EL (cell line): ENCODE data around the gene PROSER2.

Experiments
- DNase-seq: peaks from one replicate; pipeline ENCODE4 v3.0.0-alpha.2; 2016

The PROSER2 gene

GRCh38 chr10:11805792-11806191 lies 17.4 kb upstream of the PROSER2 start:
- no peak for DNase-seq

- no peak for DNase-seq
Measured at GRCh38 chr10:11806706-11807105, 16.4 kb upstream of the PROSER2 start.

GRCh38 chr10:11808808-11809207 lies 14.3 kb upstream of the PROSER2 start:
- DNase-seq, result no peak

GRCh38 chr10:11810313-11810766 lies 12.8 kb upstream of the PROSER2 start:
- peak; percentile 27 for DNase-seq

DNA sequence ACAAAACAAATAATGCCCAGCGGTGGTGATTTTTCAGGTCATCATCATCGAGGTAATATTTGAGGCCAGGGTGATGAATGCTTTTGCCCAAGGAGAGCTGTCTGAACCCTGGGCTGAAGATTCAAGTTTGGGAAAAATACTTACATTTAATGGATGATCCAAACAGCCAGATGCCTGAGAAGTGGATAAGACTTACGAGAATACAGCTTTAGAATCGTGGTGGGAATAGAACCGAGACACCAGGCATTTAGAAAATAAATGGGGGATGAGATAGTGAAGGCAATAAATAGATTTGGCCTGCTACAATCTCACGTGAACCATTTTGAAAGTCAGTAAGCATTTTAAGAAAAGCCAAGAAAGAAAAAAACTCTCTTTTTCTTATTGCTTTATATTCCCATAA lies 12.2 kb upstream of the PROSER2 start:
- DNase-seq, result no peak

DNA sequence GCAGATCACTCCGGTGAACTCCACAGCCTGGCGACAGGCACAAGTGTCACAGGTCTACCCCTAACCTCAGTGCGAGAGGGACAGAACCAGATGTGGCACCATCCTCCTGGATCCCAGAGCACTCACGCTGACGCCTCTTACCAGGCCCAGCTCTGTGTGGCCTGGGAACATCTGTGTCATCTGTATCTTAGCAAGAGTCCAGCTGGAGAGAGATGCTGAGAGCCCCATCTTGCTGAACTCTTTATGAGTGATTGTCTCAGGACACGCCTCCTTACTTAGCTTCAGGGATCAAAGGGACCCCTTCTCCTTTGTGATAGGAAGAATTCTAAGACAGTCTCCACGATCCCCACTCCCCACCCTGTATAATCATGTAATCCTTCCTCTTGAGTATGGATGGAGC lies 10.0 kb upstream of the PROSER2 start:
- no peak for DNase-seq

DNA sequence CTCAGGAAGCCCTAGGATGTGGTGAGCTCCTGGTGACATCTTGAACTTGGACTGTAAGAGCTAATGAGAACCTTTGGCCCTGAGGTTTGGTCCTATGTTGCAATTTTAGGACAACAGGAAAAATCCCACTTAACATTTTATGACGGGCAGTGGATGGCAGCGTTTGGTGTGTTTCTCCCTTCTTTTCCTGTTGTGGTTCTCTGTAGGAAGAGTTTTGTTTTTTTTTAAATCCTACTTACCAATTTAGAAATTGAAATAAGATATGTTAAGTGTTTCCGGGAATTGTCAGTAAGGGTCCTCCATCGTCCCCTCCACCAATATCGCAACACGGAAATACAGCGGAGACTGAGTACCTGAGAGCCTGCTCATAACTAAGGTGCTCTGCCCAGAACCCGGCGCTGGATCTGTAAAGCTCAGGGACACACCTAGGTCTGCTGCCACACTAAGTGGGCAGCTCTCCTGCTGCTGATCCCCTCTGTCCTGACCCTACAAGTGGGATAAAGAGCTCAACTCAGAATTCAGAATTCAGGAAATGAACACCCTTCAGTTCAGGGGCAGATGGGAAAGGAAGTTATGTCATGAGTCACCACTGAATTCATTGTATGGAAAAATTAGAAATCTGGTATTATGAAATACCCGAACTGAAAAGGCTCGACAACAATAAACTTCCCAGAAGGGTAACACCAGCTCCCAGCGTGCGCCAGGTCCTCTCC lies 9.1 kb upstream of the PROSER2 start:
- DNase-seq, result peak; percentile 25

DNA sequence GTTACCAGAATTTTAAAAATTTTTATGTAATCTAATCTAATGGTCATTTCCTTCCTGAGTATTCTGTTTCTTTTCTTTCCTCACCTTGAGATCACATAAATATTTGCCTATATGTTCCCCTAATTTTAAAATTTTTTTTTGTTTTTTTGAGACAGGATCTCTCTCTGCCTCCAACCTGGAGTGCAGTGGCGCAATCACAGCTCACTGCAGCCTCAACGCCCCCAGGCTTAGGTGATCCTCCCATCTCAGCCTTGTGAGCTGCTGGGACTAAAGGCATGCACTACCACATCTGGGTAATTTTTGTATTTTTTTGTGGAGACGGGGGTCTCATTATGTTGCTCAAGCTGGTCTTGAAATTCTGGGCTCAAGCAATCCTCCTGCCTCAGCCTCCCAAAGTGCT lies 4.1 kb upstream of the PROSER2 start:
- DNase-seq, result no peak

DNA sequence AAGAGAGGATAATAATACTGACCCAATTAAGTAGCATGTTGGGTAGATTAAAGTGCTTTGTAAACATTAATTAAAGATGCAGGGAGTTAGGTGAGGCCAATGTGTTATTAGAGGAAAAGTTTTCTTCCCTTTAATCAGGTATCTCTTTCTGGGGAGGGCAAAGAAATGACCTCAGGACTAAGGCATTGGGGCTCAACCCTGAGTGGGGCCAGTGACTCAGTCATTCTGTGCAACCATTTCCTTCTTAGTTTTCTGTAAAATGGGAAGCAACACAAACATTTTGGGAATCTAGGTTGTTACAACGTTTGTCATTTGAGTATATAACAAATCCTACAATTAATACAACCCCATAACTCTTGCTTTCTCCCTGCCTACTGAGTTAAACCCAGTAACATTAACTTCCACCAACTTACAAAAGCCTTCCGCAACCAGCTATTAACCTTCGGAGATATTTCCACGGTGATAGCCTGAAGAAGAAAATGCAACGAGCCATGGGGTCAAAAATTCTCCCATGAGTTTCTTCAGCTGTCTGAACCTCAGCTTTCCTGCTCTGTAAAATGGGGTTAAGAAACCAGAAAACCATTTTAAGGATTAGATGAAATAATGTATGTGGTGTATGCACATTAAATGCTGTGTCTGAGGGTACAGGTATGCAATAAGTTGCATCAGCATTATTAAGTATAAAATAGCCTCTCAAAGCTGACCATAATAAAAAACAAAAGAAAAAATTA lies 965 bp upstream of the PROSER2 start:
- DNase-seq, result peak; percentile 17

- DNase-seq, result no peak
Measured at GRCh38 chr10:11822809-11823121, 391 bp upstream of the PROSER2 start.

DNA sequence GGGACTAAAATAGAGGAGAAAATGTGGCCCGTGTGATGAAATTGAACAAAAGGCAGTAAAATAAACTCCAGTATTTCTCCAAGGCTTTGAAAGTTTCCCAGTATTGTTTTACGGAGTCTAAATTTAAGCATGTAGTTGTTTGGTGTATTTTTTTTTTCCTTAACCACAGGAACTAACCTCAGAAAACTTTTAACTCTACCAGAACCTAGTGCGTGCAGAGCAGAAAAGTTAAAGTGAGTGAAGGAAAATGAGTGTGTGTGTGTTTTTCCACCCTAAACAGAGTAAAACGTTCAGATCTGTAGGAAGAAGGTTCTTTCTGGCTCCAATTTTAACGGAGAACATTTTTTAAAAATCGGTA lies 812 bp downstream of the PROSER2 start:
- no peak for DNase-seq

DNA sequence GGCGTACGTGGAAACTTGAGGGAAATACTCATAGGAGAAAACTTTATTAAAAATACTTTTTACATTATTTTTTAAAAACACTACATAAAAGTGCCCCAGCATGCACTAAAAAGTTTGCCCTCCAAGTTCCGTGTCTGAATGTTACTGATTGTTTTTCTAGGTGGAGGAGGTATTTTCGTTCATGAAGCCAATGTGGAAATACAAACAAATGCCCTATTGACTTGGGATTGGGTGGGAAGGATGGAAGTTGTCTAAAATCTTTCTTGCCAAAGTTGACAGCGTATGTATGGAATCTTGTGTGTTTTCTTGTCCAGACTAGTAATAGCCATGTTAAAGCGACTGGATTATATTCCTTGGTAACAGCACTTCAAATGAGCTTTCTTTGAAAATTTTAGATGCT lies 1.2 kb downstream of the PROSER2 start:
- DNase-seq, result no peak

- DNase-seq, result no peak
Measured at GRCh38 chr10:11824825-11825224, 1.7 kb downstream of the PROSER2 start.

GRCh38 chr10:11825796-11826414 lies 2.7 kb downstream of the PROSER2 start:
- no peak for DNase-seq

GRCh38 chr10:11827006-11827405 lies 3.9 kb downstream of the PROSER2 start:
- DNase-seq, result no peak

- no peak for DNase-seq
Measured at GRCh38 chr10:11827414-11827813, 4.3 kb downstream of the PROSER2 start.

DNA sequence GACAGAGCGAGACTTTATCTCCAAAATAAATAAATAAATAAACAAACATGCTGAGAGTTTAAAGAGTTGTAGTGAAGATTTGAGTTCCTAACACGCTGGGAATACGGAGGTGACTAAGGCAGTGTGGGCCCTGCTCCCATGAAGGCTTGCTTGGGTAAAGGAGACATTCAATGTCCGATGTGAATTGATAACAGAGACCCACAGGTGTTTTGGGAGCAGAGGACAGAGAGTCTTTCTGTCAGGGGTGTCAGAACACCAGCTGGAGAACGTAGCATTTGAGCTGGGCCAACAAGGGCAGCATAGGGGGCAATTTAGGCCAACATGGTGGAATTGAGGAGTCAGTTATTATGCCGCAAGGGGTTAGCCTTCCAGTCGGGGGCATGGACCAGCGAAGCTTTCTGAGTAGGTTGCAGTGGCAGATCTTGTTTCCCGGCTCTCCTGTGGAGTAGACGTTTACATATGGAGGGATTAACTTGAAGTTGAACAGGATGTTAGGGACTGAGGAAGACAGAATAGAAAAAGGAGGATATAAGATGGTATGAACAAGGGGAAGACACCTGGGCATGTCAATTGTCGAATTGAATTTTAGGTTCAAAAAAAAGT lies 5.6 kb downstream of the PROSER2 start:
- no peak for DNase-seq

DNA sequence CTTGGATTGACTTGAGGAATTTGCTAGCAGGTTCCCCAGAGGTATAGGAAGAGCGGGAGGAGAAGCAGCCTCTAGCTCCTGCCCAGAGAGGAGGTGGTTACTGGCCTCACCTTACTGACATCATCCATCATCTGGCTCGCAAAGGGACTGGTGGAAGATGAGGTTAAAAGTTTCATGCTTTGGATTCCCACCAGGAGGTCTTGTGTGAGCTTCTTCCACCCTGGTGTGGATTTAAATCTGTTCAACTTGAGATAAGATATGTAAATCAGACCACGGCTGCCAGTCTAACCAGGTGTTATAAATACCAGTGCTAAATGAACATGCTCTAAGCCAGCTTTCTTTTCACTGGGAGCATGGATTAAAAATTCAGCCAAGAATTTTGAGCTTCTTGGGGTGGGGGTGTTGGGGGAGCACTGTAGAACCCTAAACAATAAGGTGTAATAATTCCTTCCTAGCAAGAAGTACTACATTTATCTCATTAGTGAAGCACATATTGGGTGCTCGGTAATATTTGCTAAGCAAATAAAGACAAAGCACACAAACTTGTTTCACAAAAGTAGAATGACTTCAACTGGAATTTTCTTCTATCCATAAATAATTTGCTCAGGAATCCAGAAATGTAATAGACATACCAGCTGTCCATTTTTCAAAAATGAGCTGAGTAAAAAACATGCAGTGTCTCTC lies 7.8 kb downstream of the PROSER2 start:
- no peak for DNase-seq

GRCh38 chr10:11831520-11831951 lies 8.4 kb downstream of the PROSER2 start:
- no peak for DNase-seq

DNA sequence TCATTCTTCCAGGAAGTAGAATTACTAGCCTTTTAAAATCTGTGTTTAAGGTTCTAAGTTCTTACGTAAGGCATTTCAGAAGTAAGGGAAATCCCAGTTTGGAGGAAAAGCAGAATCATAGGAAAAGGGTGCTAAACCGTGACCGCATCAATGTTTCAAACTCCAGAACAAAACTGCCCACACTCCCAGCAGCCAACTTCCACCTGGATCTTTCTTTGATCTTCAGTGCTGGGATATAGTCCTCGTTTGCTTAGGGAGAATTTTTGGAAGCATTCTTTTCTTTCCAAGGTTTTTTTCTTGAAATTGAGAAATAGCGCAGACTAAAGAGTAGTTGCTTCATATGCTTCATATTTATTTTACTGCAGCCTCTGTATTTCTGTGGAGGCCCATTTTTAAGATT lies 8.9 kb downstream of the PROSER2 start:
- no peak for DNase-seq

DNA sequence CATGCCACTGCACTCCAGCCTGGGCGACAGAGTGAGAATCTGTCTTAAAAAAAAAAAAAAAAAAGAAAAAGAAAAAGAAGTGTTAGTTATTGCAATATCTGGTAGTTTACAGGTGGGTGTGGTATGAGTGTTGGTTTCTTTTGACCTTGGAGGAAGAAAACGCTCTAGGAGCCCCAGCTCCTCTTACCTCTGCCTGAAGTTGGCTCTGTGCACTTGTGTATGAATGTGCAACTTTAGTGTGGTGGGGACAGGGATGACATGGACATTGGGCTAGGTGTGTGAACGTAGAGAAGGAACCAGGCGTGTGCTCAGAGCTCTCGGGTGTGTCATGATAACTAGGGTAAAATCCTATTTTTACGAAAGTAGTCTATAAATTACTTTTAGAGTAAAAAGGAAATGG lies 11.9 kb downstream of the PROSER2 start:
- DNase-seq, result no peak

- DNase-seq, result no peak
Measured at GRCh38 chr10:11835704-11836103, 12.5 kb downstream of the PROSER2 start.
